ENCODE results near the gene RTF1. TPM values are rescaled to one million over a fixed set of nuclear protein-coding genes. Genes with fewer than 3 reads are reported as not detected.
A peak's percentile ranks its signal among the peaks of the same experiment; 100 is the strongest.

Gene RTF1
- total RNA-seq, 3 donors from 2014 or later: 26.4 to 50.2 (median 33.1) TPM

DNA sequence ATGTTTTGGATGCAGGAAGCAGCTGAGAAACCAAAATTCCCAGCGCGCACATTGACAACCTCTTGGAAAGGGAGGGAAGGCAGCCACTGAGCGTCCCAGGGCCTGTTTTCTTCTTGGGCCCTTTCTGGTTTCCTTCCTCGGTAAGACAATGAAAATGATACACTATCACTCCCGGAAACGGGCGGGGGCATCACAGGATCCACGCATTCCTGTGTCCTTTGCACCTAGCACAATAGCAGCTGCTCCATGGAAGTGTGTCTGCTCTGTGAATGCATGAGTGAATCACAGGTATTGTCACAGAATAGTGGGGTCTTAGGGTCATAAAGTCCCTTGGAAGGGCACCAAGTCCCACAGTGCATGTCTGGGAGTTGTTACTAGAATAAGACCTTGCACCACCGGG is 70.5 kb downstream of the RTF1 start:
- Histone ChIP-seq H3K4me3 (no peak overlapping the region), H3K4me1 (ENCODE audit: low read depth) (peaks cover 12% of the 10 kb centered on the region), H3K9me3 (no peaks in the 10 kb centered on the region), H3K36me3 (ENCODE audit: low read depth) (no peaks in the 10 kb centered on the region)
- intact Hi-C loops (cut with DNase I, micrococcal nuclease): no loop called here
- peak; percentile 48 to 61 (median 49) for DNase-seq
- peak; percentile 53 for ATAC-seq
- TF ChIP-seq, protein P1, sequence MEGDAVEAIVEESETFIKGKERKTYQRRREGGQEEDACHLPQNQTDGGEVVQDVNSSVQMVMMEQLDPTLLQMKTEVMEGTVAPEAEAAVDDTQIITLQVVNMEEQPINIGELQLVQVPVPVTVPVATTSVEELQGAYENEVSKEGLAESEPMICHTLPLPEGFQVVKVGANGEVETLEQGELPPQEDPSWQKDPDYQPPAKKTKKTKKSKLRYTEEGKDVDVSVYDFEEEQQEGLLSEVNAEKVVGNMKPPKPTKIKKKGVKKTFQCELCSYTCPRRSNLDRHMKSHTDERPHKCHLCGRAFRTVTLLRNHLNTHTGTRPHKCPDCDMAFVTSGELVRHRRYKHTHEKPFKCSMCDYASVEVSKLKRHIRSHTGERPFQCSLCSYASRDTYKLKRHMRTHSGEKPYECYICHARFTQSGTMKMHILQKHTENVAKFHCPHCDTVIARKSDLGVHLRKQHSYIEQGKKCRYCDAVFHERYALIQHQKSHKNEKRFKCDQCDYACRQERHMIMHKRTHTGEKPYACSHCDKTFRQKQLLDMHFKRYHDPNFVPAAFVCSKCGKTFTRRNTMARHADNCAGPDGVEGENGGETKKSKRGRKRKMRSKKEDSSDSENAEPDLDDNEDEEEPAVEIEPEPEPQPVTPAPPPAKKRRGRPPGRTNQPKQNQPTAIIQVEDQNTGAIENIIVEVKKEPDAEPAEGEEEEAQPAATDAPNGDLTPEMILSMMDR (IDR thresholded peaks at IDR 0.05): no peak

DNA sequence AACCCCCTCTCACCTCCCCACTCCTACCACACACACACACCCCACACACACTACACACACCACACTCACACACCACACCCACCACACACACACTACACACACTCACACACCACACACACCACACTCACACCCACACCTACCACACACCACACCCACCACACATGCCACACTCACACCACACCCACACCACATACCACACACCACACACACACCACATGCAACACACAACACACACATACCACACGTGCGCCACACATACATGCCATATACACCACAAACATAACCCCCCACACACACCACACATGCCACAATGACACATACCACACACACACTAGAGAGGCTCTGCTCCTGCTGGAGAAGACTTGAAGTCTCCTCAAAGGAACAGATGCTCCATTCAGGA is 70.9 kb downstream of the RTF1 start:
- H3K36me3 ChIP-seq (ENCODE audit: low read depth): no peaks in the 10 kb centered on the region
- intact Hi-C loops (cut with DNase I, micrococcal nuclease): no loop called here
- TF ChIP-seq, protein P1 (IDR thresholded peaks at IDR 0.05): no peak
- DNase-seq (peak in 1 of 3 donors; percentile 20), ATAC-seq (peak; percentile 10)
- H3K9me3 ChIP-seq: no peaks in the 10 kb centered on the region
- H3K4me1 ChIP-seq (ENCODE audit: low read depth): peaks cover 15% of the 10 kb centered on the region
- H3K4me3 ChIP-seq: no peak overlapping the region

DNA sequence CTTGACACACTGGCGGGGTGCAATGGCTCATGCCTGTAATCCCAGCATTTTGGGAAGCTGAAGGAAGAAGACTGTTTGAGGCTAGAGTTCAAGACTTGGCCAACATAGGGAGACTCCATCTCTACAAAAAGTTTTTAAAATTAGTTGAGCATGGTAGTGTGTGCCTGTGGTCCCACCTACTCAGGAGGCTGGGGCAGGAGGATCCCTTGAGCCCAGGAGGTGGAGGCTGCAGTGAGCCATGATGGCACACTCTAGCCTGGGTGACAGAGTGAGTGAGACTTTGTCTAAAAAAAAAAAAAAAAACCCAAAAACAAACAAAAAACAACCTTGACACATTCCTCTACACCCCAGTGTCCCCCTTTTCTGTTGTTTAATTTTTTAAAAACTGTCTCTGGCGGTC is 72.7 kb downstream of the RTF1 start:
- DNase-seq (no peak), ATAC-seq (no peak)
- H3K9me3 ChIP-seq: no peaks in the 10 kb centered on the region
- no peak overlapping the region for H3K4me3 ChIP-seq
- no peaks in the 10 kb centered on the region for H3K36me3 ChIP-seq (ENCODE audit: low read depth)
- H3K4me1 ChIP-seq (ENCODE audit: low read depth): peaks cover 15% of the 10 kb centered on the region
- intact Hi-C loops (cut with DNase I, micrococcal nuclease): no loop called here
- TF ChIP-seq, protein P1 (IDR thresholded peaks at IDR 0.05): no peak

DNA sequence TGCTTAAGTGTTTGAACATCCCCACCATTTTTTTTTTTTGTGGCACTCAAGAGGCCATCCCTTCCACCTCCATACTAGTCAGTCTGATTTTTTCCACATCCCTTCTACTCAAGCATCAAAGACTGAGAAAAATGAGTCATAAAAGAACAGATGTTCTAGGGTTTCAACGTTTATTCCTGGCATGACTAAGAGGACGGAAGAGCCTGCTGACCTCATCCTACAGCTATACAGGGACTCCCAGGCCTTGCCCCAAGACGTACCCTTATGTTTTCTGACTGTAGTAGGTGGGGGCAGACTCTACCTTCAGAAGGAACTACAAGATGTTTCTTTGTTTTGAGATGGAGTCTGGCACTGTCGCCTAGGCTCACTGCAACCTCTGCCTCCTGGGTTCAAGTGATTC is 73.5 kb downstream of the RTF1 start:
- DNase-seq (no peak), ATAC-seq (no peak)

DNA sequence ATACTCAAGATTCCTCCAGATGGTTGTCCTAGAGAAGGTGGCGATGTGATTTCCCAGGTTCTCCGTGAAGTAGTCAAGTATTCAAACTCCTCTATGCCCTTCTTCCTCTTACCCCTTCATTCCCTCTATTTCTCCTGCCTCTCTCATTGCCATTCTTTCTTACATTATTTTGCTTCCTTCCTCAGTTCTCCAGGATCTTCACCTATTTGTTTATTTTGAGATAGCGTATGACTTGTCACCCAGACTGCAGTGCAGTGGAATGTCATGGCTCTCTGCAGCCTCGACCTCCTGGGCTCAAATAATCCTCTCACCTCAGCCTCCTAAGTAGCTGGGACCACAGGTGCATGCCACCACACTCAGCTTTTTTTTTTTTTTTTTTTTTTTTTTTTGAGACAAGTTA is 75.0 kb downstream of the RTF1 start:
- DNase-seq (no peak), ATAC-seq (no peak)
- H3K9me3 ChIP-seq: no peaks in the 10 kb centered on the region
- H3K4me1 ChIP-seq (ENCODE audit: low read depth): peaks cover 33% of the 10 kb centered on the region
- no peaks in the 10 kb centered on the region for H3K36me3 ChIP-seq (ENCODE audit: low read depth)
- intact Hi-C loops (cut with DNase I, micrococcal nuclease): no loop called here
- TF ChIP-seq, protein P1 (IDR thresholded peaks at IDR 0.05): no peak
- H3K4me3 ChIP-seq: no peak overlapping the region

More for the DNA sequence above, 73.5 kb downstream of the RTF1 start:
- Histone ChIP-seq H3K9me3 (no peaks in the 10 kb centered on the region), H3K4me1 (ENCODE audit: low read depth) (peaks cover 22% of the 10 kb centered on the region), H3K36me3 (ENCODE audit: low read depth) (no peaks in the 10 kb centered on the region), H3K4me3 (no peak overlapping the region)
- TF ChIP-seq, protein P1 (IDR thresholded peaks at IDR 0.05): no peak
- intact Hi-C loops (cut with DNase I, micrococcal nuclease): no loop called here

DNA sequence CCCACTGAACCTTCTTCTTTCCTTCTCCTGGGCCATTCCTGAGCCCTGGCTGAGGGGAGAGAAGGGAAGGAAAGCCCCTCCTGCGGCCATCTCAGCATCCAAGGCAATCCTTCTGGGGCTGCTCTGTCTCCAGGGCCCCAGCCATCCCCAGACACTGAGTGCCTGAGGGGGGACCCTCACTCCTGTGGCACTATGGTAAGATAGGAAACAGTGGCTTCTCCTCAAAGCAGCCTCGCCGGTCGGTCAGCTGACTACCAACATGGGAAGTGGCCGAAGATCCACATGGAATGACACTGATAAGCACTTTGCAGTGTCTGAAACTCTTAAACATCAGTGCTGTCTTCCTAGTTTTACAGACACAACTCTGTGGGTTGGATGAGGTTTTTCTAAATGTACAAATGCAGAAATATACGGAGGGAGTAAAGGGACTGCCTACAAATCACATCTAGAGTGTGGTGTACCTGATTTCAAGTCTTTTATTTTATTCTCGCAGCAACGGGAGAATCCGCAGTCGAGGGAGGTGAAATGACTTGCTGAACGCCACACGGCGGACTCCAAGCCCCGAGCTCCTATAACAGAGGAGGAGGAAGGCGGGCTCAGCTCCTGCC is 75.8 kb downstream of the RTF1 start:
- H3K4me3 ChIP-seq: no peak overlapping the region
- H3K4me1 ChIP-seq (ENCODE audit: low read depth): peaks cover 33% of the 10 kb centered on the region
- no peaks in the 10 kb centered on the region for H3K9me3 ChIP-seq
- TF ChIP-seq, protein P1 (IDR thresholded peaks at IDR 0.05): no peak
- H3K36me3 ChIP-seq (ENCODE audit: low read depth): no peaks in the 10 kb centered on the region
- DNase-seq (peak in 2 of 3 donors; percentile 44 to 45), ATAC-seq (no peak)
- intact Hi-C loops (cut with DNase I, micrococcal nuclease): no loop called here
